Liver (tissue), 9 donors: ENCODE measurements around the gene COX17. TPM values are rescaled to one million over a fixed set of nuclear protein-coding genes. Genes with fewer than 3 reads are reported as not detected.

Experiments used
- DNase-seq: peaks from one replicate; pipeline ENCODE4 v3.0.0-alpha.2; 2017; ENCODE audit warnings: low spot score
- H3K27ac ChIP-seq, 2 donors: one replicate each; pipeline ENCODE4 v1.7.0; 2013; ENCODE audit warnings: inconsistent platforms in 2 of 2, low read length in 2 of 2, control low read depth in 1 of 2, low read depth in 1 of 2, mild to moderate bottlenecking in 1 of 2
- H3K27me3 ChIP-seq, 4 donors: one replicate each; pipeline versions ENCODE4 v1.6.1 to v1.7.0; 2013; ENCODE audit warnings: low read length in 3 of 4, inconsistent platforms in 1 of 4, mild to moderate bottlenecking in 1 of 4, moderate library complexity in 1 of 4; ENCODE audit not compliant: control insufficient read depth in 4 of 4, insufficient read depth in 4 of 4
- H3K36me3 ChIP-seq, 4 donors: one replicate each; pipeline versions ENCODE4 v1.6.1 to v1.7.0; 2013; ENCODE audit warnings: low read length in 3 of 4, mild to moderate bottlenecking in 3 of 4, low read depth in 1 of 4, moderate library complexity in 1 of 4; ENCODE audit not compliant: control insufficient read depth in 4 of 4, insufficient read depth in 3 of 4
- H3K4me1 ChIP-seq, 4 donors: one replicate each; pipeline versions ENCODE4 v1.6.1 to v1.7.0; 2013; ENCODE audit warnings: low read length in 3 of 4, mild to moderate bottlenecking in 3 of 4, moderate library complexity in 1 of 4; ENCODE audit not compliant: control insufficient read depth in 4 of 4, insufficient read depth in 4 of 4
- H3K4me3 ChIP-seq, 3 donors: one replicate each; pipeline versions ENCODE4 v1.6.1 to v1.7.0; 2013; ENCODE audit warnings: low read length in 3 of 3, control low read depth in 1 of 3, low read depth in 1 of 3, mild to moderate bottlenecking in 1 of 3
- H3K9ac ChIP-seq, 2 donors: one replicate each; pipeline ENCODE4 v1.7.0; 2013; ENCODE audit warnings: low read length in 2 of 2, mild to moderate bottlenecking in 2 of 2, moderate library complexity in 2 of 2, control low read depth in 1 of 2, low read depth in 1 of 2
- H3K9me3 ChIP-seq, 4 donors: one replicate each; pipeline versions ENCODE4 v1.6.1 to v1.7.0; 2013; ENCODE audit warnings: low read length in 3 of 4; ENCODE audit not compliant: control insufficient read depth in 4 of 4
- ATF3 ChIP-seq: IDR thresholded peaks from 2 replicates; pipeline ENCODE4 v1.6.1; 2016; ENCODE audit warnings: antibody characterized with exemption
- EGR1 ChIP-seq, 2 donors: IDR thresholded peaks; 2 replicates each; pipeline ENCODE4 v1.6.1; 2016 to 2018; ENCODE audit warnings: antibody characterized with exemption in 2 of 2, low read depth in 2 of 2
- FOXA1 ChIP-seq: IDR thresholded peaks from 2 replicates; pipeline ENCODE4 v1.6.1; 2016; ENCODE audit warnings: antibody characterized with exemption
- GABPA ChIP-seq, 2 donors: IDR thresholded peaks in 1 of 2; conservative IDR thresholded peaks in 1 of 2; 2 replicates each; pipeline ENCODE4 v1.6.1; 2016; ENCODE audit warnings: antibody characterized with exemption in 2 of 2, mild to moderate bottlenecking in 1 of 2, moderate library complexity in 1 of 2
- HNF4A ChIP-seq, 2 donors: conservative IDR thresholded peaks; 2 replicates each; pipeline ENCODE4 v1.6.1; 2016; ENCODE audit warnings: antibody characterized with exemption in 2 of 2, mild to moderate bottlenecking in 2 of 2
- HNF4G ChIP-seq: IDR thresholded peaks from 2 replicates; pipeline ENCODE4 v1.6.1; 2016; ENCODE audit warnings: antibody characterized with exemption
- JUND ChIP-seq, 2 donors: IDR thresholded peaks; 2 replicates each; pipeline ENCODE4 v1.6.1; 2016; ENCODE audit warnings: antibody characterized with exemption in 2 of 2
- RAD21 ChIP-seq, 2 donors: IDR thresholded peaks; 2 replicates each; pipeline ENCODE4 v1.6.1; 2016; ENCODE audit warnings: antibody characterized with exemption in 2 of 2, mild to moderate bottlenecking in 2 of 2
- REST ChIP-seq: IDR thresholded peaks from 2 replicates; pipeline ENCODE4 v1.6.1; 2016; ENCODE audit warnings: antibody characterized with exemption, mild to moderate bottlenecking
- RXRA ChIP-seq, 2 donors: IDR thresholded peaks; 2 replicates each; pipeline ENCODE4 v1.6.1; 2017 to 2018; ENCODE audit warnings: antibody characterized with exemption in 2 of 2, mild to moderate bottlenecking in 1 of 2
- SP1 ChIP-seq: IDR thresholded peaks from 2 replicates; pipeline ENCODE4 v1.6.1; 2018; ENCODE audit warnings: antibody characterized with exemption, mild to moderate bottlenecking
- TAF1 ChIP-seq: conservative IDR thresholded peaks from 2 replicates; pipeline ENCODE4 v1.6.1; 2016; ENCODE audit warnings: antibody characterized with exemption, mild to moderate bottlenecking
- ZBTB33 ChIP-seq: IDR thresholded peaks from 2 replicates; pipeline ENCODE4 v1.6.1; 2016; ENCODE audit warnings: antibody characterized with exemption
- WGBS: extraction: QIAGEN DNeasy Blood & Tissue Kit; methylation state at CpG from one replicate; pipeline ENCODE4 v1.1.7; 2013; 5-methylcytosine and 5-hydroxymethylcytosine counted together
- polyA plus RNA-seq, 2 donors: library from polyadenylated mRNA; stranded (reverse) in 1 of 2; unstranded in 1 of 2; fragments of 200-250 nt in 1 of 2; fragments of >200 nt in 1 of 2; fragmentation: Nextera tagmentation in 1 of 2; extraction: Ambion mirVana in 1 of 2; gene quantifications; one replicate each; pipeline versions ENCODE4 v1.2.1 to v1.2.3, GENCODE V29; 2013 to 2015
- total RNA-seq, 2 donors: library from RNA; depleted of rRNA; stranded (reverse); fragments of >200 nt; gene quantifications; one replicate each; pipeline ENCODE4 v1.2.3, GENCODE V29; 2014
- TF ChIP-seq, protein P1 (sequence below): fragments of 150-350 bp; IDR thresholded peaks from 2 replicates; pipeline ENCODE4 v1.5.1; 2017; ENCODE audit warnings: improper control_type of control experiment, low read depth, low read length; ENCODE audit not compliant: missing input control
- TF ChIP-seq, protein P2 (sequence below): IDR thresholded peaks from 2 replicates; pipeline ENCODE4 v1.6.1; 2016; ENCODE audit warnings: antibody characterized with exemption
- donor health status: healthy.
- donor health status: healthy.
- donor health status: healthy.
- donor health status: healthy.
- donor health status: healthy.

Gene COX17
- total and polyA plus RNA-seq, 4 donors: 10.3 to 164 (median 49.0) TPM

DNA sequence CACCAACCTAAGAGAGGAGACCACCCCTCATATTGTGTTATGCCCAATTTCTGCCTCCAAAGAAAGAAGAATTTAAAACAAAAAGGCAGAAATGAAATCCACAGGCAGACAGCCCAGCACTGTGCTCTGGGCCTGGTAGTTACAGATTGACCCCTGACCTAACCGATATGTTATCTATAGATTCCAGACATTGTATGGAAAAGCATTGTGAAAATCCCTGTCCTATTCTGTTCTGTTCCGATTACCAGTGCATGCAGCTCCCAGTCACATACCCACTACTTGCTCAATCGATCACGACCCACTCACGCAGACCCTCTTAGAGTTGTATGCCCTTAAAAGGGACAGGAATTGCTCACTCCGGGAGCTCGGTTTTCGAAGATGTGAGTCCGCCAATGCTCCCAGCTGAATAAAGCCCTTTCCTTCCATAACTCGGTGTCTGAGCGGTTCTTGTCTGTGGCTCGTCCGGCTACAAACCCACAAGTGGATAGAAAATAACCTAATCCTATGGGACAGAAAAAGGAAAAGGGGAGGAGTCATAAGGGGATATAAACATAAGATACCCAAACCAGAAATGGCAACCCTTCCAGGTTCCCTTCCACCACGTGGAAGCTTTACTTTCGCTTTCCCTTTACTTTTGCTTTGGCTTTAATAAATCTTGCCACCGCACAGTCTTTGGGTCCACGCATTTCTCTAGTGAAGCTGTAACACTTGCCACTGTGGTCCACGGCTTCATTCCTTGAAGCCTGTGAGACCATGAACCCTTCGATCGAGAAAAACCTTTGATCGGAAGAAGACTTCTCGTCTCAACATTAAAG is 23.9 kb upstream of the COX17 start:
- Histone ChIP-seq H3K27ac (peak overlapping the region in 1 of 2 donors; percentile 23), H3K4me3 (no peak overlapping the region), H3K27me3 (no peaks in the 10 kb centered on the region), H3K4me1 (peaks cover 12 to 23% (median 19%) of the 10 kb centered on the region in 4 donors), H3K9me3 (no peaks in the 10 kb centered on the region), H3K9ac (no peak overlapping the region), H3K36me3 (no peaks in the 10 kb centered on the region)
- peak; percentile 1 to 7 for TF ChIP-seq JUND (IDR thresholded peaks at IDR 0.05)
- TF ChIP-seq ZBTB33: no peak
- DNase-seq: no peak
- 86% methylated on average over 22 of the region's 22 CpGs for WGBS

DNA sequence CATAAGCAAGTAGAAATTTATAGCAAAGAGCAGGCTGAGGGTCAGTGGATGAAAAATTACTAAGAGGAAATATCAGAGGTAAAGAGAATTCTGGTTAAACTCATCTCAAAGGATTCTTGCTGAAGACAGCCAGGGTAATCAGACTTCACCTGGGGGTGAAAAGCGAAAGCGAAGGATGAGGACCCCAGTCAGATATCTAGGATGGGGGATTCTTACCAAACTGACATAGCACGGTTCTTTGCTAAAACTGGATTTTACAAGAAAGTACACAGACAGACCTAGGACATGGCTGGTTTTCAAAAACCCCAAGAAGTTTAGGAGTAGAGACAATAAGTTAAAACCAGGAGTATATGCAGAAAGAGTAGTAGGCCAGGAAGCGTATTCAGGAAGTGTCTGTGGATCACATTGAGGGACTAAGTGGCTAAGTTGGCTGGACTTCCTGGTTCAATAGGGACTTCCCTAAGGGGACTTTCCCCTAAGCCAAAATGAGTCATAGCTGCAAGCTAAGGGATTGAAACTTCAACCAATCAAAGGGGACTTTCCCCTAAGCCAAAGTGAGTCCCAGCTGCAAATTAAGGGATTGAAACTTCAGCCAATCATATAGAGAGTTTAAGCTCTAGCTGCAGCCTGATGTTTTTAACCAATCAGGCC is 23.2 kb upstream of the COX17 start:
- Histone ChIP-seq H3K27me3 (no peaks in the 10 kb centered on the region), H3K36me3 (no peaks in the 10 kb centered on the region), H3K9me3 (no peaks in the 10 kb centered on the region), H3K9ac (no peak overlapping the region), H3K27ac (peak overlapping the region in 1 of 2 donors; percentile 23), H3K4me1 (peaks cover 12 to 23% (median 19%) of the 10 kb centered on the region in 4 donors), H3K4me3 (no peak overlapping the region)
- no peak for DNase-seq
- TF ChIP-seq, protein P1, sequence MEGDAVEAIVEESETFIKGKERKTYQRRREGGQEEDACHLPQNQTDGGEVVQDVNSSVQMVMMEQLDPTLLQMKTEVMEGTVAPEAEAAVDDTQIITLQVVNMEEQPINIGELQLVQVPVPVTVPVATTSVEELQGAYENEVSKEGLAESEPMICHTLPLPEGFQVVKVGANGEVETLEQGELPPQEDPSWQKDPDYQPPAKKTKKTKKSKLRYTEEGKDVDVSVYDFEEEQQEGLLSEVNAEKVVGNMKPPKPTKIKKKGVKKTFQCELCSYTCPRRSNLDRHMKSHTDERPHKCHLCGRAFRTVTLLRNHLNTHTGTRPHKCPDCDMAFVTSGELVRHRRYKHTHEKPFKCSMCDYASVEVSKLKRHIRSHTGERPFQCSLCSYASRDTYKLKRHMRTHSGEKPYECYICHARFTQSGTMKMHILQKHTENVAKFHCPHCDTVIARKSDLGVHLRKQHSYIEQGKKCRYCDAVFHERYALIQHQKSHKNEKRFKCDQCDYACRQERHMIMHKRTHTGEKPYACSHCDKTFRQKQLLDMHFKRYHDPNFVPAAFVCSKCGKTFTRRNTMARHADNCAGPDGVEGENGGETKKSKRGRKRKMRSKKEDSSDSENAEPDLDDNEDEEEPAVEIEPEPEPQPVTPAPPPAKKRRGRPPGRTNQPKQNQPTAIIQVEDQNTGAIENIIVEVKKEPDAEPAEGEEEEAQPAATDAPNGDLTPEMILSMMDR: no peak
- TF ChIP-seq HNF4G: no peak
- peak in 1 of 2 donors; percentile 28 for TF ChIP-seq RXRA (IDR thresholded peaks at IDR 0.05)
- TF ChIP-seq REST: peak; percentile 24
- peak in 1 of 2 donors; percentile 40 for TF ChIP-seq HNF4A (conservative IDR thresholded peaks at IDR 0.05)
- TF ChIP-seq RAD21 (IDR thresholded peaks at IDR 0.05): no peak
- peak; percentile 84 to 96 for TF ChIP-seq JUND (IDR thresholded peaks at IDR 0.05)
- no peak for TF ChIP-seq EGR1 (IDR thresholded peaks at IDR 0.05; ENCODE audit: low read depth in 2 of 2)
- no peak for TF ChIP-seq GABPA (IDR thresholded peaks at IDR 0.05 in 1 of 2, conservative IDR thresholded peaks at IDR 0.05 in 1 of 2)
- no peak for TF ChIP-seq FOXA1
- no peak for TF ChIP-seq TAF1
- no peak for TF ChIP-seq ATF3
- TF ChIP-seq SP1: peak; percentile 46
- TF ChIP-seq, protein P2, sequence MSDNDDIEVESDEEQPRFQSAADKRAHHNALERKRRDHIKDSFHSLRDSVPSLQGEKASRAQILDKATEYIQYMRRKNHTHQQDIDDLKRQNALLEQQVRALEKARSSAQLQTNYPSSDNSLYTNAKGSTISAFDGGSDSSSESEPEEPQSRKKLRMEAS: peak; percentile 20
- WGBS: 80% methylated on average over 4 of the region's 4 CpGs
